ENCODE results near the gene RHOT2. TPM values are rescaled to one million over a fixed set of nuclear protein-coding genes. Genes with fewer than 3 reads are reported as not detected.

The RHOT2 gene
- total RNA-seq, 1 experiment from 2014 or later, result 42.7 TPM

DNA sequence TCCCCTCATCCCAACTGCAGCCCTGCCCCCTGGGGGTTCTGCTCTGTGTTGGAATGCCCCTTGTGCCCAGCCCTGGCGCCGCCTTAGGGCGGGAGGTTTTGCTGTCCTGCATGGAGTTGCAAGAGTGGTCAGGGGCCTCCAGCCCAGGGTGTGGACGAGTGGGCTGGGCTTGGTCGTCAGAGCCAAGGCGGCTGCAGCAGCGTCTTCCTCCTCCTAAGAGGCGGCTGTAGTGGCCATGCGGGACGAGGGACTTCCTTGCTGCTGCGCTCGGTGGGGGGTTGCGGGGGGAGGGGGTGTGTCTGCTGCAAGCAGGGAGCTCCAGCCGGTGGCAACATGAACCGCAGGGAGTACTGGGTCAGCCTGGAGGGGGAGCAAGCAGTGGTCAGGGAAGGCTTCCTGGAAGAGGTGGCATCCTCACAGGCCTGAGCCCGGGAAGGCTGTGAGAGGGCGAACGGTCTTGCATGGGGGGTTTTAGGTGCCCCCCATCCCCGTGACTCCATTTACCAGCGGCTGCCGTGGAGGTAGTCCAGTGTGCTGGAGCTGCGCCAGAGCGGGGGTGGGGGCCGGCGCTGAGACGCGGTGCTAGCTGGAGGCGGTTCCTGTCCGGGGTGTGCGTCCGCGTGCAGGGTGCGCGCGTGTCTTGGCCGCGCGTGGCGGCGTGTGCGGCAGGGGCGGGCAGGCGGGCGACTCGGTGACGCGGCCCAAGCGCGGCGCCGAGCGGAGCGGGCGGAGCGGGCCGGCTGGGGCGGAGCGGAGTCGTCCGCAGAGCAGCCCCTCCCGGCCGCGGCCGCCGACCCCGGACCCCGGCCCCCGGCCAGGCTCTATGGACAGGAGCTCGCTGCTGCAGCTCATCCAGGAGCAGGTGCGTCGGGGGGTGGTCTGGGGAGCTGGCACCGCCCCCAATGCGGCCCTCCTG lies 7.3 kb downstream of the RHOT2 start, which contains the start of gene RHBDL1:
RHBDL1 (plus strand) TSS at position 704 of the 916 bp plus-strand sequence; CDS start at position 824, 120 bp downstream.
- in situ Hi-C loops (cut with HindIII; ENCODE audit: low pct_unique_long_range_greater_than_20kb, low sequenced_read_pairs), result no loop called here
- DNase-seq (ENCODE audit: low read depth, low spot score), result no peak

DNA sequence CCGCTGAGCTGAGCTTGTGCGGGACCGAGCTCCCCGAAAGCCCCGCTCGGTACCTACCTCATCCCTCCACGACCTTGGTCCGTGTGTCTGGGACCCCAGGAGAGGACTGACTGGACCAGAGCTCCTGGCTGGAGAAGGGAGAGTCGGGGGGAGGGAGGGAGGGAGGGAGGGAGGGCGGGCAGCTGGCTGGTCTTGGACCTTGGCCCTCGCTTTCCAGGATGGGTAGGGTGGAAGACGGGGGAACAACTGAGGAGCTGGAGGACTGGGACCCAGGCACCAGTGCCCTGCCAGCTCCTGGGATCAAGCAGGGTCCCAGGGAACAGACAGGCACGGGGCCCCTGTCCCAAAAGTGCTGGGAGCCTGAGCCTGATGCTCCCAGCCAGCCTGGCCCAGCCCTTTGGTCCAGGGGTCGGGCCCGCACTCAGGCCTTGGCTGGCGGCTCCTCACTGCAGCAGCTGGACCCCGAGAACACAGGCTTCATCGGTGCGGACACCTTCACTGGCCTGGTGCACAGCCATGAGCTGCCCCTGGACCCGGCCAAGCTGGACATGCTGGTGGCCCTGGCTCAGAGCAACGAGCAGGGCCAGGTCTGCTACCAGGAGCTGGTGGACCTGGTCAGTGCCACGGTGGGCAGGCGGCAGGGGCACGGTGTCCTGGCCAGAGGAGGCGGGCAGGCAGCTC lies 8.1 kb downstream of the RHOT2 start:
- DNase-seq (ENCODE audit: low read depth, low spot score), result no peak
- in situ Hi-C loops (cut with HindIII; ENCODE audit: low pct_unique_long_range_greater_than_20kb, low sequenced_read_pairs), result no loop called here

DNA sequence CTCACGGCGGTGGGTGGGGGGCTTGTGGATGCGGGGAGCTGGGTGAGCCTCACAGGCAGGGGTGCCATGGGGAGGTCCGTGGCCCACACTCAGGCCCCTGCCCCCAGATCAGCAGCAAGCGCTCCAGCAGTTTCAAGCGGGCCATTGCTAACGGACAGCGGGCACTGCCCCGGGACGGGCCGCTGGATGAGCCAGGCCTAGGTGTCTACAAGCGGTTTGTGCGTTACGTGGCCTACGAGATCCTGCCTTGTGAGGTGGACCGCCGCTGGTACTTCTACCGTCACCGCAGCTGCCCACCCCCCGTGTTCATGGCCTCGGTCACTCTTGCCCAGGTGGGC lies 8.6 kb downstream of the RHOT2 start:
- in situ Hi-C loops (cut with HindIII; ENCODE audit: low pct_unique_long_range_greater_than_20kb, low sequenced_read_pairs), result no loop called here
- DNase-seq (ENCODE audit: low read depth, low spot score), result no peak

DNA sequence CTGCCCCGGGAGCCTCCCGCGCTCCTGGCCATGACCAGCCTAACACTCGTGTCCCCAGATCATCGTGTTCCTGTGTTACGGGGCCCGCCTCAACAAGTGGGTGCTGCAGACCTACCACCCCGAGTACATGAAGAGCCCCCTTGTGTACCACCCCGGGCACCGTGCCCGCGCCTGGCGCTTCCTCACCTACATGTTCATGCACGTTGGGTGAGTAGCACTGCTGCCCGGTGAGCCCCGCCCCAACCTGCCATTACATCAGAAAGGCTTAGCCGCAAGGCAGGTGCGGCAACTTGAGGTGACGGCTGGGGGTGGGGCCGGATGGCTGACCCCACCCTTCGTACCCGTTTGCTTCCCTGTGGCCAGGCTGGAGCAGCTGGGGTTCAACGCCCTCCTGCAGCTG lies 9.0 kb downstream of the RHOT2 start:
- no peak for DNase-seq (ENCODE audit: low read depth, low spot score)
- in situ Hi-C loops (cut with HindIII; ENCODE audit: low pct_unique_long_range_greater_than_20kb, low sequenced_read_pairs), result no loop called here

DNA sequence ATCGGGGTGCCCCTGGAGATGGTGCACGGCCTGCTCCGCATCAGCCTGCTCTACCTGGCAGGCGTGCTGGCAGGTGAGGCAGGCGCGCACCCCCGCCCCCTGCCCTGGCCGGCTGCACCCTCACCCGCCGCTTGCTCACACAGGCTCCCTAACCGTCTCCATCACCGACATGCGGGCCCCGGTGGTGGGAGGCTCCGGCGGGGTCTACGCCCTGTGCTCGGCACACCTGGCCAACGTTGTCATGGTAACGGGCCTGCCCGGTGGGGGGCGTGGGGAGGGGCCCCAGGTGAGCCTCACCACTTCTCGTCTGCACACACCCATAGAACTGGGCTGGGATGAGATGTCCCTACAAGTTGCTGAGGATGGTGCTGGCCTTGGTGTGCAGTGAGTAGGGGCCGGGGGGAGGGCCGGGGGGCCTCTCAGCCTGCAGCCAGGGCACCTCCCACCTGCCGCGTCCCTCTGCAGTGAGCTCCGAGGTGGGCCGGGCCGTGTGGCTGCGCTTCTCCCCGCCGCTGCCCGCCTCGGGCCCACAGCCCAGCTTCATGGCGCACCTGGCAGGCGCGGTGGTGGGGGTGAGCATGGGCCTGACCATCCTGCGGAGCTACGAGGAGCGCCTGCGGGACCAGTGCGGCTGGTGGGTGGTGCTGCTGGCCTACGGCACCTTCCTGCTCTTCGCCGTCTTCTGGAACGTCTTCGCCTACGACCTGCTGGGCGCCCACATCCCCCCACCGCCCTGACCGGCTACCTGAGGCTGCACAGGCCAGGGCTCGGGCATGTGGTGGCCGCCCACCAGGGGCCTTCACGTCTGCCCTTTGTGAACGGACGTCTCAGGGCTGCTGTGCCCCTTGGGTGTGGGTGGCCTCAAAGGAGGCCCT lies 9.6 kb downstream of the RHOT2 start:
- DNase-seq (ENCODE audit: low read depth, low spot score), result no peak
- in situ Hi-C loops (cut with HindIII; ENCODE audit: low pct_unique_long_range_greater_than_20kb, low sequenced_read_pairs), result no loop called here

DNA sequence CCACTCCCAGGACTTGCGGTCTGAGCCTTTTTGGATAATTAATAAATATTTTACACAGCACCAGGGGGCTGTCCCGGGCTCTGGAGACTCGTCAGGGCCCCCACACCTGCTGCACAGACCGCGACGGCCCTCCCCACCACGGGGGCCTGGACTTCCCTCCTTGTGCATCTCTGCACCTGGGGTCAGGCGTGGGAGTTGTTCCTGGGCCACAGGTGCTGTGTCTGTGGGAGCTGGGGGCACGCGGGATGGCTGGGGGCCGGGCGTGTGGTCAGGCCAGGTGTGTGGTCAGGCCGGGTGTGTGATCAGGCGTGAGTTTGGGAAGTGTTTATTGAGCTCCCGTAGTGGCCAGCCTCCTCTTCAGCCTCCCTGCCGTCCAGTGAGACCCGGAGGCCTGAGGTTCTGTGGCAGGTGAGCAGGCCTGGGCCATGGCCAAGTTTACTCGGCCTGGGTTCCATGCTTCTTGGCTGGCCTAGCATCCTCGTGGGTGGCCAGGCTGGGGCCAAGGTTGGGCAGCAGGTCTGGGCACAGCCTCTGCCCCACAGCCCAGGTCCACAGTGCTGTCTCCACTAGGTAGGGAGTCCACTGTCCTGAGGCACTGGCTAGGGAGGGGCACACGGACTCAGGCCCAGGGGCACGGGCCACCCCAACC lies 10.4 kb downstream of the RHOT2 start:
- in situ Hi-C loops (cut with HindIII; ENCODE audit: low pct_unique_long_range_greater_than_20kb, low sequenced_read_pairs), result no loop called here
- DNase-seq (ENCODE audit: low read depth, low spot score), result no peak

DNA sequence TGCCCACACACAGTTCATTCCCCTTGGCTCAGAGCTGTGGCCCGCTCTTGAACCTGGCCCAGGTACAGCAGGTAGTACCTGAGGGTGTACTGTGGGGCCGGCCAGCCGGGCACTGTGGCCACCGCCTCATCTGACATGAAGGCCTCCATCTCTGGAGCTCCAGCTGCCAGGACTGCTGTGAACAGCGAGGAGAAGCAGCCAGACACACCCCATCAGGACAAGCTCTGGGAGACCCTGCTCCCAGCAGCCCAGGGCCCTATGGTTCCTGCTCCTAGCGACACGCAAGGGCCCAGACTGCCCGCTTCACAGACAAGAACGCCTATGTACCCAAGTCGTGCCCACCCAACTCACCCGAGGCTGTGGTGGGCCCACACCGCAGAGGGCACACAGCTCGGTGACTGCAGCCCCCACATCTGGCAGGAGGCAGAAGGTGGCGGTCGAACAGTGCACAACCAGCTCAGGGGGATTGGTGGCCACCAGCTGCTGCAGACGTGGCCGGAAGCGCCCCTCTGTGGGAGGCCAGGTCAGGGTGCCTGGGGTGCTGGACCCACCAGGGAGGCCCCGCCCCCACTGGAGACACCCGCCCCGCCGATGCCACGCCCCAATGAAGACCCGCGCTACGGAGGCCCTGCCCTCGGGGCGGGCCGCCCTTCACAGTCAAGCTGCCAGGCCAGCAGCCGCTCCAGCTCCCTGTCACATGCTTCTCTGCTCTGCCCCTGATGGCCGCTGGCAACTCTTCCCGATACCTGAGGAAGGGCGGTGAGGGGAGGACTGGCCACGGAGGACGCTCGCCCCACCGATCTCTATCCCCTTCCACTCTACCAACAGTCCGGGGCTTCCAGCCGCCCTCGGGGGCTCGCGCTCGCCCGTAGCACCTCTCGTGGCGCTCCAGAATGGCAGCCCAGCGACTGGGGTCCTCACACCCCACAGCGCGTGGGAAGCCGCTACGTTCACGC lies 11.2 kb downstream of the RHOT2 start:
- in situ Hi-C loops (cut with HindIII; ENCODE audit: low pct_unique_long_range_greater_than_20kb, low sequenced_read_pairs), result no loop called here

DNA sequence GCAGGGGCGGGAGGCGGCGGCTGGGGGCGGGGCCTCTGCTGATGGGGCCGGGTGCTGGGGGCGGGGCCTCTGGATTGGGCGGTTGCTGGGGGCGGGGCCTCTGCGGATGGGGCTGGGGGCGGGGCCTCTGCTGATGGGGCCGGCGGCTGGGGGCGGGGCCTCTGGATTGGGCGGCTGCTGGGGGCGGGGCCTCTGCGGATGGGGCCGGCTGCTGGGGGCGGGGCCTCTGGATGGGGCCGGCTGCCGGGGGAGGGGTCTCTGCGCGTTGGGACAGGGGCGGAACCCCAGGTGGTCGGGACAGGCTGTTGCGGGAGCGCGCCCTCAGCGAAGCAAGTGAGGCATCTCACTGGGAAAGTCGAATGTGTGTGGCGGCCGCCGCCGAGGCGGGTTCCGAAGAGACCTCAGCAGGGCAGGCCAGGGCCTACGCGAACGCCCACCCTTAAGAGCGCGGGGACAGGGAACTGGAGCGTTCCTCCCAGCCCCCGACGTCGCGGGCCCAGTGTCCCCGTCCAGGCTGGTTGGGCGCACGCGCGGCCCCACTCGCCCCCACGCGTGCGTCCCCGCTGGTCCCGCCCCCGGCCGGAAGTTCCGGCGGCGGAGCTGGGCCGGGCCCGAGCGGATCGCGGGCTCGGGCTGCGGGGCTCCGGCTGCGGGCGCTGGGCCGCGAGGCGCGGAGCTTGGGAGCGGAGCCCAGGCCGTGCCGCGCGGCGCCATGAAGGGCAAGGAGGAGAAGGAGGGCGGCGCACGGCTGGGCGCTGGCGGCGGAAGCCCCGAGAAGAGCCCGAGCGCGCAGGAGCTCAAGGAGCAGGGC lies 12.1 kb downstream of the RHOT2 start, which contains the start of gene STUB1:
STUB1 (plus strand) TSS at position 597 of the 811 bp plus-strand sequence; CDS start at position 713, 116 bp downstream.
- in situ Hi-C loops (cut with HindIII; ENCODE audit: low pct_unique_long_range_greater_than_20kb, low sequenced_read_pairs), result no loop called here
- peak; percentile 80 for DNase-seq (ENCODE audit: low read depth, low spot score)

More for the DNA sequence above, 11.2 kb downstream of the RHOT2 start:
- peak; percentile 73 for DNase-seq (ENCODE audit: low read depth, low spot score)

DNA sequence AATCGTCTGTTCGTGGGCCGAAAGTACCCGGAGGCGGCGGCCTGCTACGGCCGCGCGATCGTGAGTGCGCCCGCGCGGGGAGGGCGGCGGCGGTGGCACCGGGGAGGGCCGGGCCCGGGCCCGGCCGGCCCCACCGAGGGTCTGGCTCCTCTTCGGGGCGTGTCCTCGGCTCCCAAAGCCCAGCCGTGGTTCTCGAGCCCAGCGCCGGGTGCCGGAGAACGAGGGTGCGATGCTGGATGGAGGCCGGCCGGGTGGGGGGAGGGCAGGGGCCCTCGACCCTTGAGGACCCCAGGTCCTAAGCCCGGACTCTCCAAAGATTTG lies 12.7 kb downstream of the RHOT2 start:
- in situ Hi-C loops (cut with HindIII; ENCODE audit: low pct_unique_long_range_greater_than_20kb, low sequenced_read_pairs), result no loop called here
- DNase-seq (ENCODE audit: low read depth, low spot score), result no peak

DNA sequence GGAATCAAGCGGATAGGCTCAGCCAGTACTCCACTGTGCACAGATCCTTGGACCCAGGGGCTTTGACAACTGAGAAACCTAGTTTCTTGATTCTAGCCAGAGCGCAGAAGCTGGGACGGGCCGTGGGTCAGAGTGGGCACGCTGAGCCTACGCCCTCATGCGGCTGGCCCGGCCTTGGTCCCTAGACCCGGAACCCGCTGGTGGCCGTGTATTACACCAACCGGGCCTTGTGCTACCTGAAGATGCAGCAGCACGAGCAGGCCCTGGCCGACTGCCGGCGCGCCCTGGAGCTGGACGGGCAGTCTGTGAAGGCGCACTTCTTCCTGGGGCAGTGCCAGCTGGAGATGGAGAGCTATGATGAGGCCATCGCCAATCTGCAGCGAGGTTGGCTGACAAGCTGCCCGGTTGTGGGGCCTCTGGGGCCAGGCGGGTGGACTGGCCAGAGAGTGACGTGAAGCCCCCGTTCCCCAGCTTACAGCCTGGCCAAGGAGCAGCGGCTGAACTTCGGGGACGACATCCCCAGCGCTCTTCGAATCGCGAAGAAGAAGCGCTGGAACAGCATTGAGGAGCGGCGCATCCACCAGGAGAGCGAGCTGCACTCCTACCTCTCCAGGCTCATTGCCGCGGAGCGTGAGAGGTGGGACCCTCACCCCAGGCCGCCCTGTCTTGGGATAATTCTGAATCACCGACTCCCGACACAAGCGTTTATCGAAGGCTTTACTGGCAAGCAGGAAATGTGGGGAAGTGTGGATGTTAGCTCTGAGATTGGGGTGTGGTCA lies 13.2 kb downstream of the RHOT2 start:
- no peak for DNase-seq (ENCODE audit: low read depth, low spot score)
- in situ Hi-C loops (cut with HindIII; ENCODE audit: low pct_unique_long_range_greater_than_20kb, low sequenced_read_pairs), result no loop called here

DNA sequence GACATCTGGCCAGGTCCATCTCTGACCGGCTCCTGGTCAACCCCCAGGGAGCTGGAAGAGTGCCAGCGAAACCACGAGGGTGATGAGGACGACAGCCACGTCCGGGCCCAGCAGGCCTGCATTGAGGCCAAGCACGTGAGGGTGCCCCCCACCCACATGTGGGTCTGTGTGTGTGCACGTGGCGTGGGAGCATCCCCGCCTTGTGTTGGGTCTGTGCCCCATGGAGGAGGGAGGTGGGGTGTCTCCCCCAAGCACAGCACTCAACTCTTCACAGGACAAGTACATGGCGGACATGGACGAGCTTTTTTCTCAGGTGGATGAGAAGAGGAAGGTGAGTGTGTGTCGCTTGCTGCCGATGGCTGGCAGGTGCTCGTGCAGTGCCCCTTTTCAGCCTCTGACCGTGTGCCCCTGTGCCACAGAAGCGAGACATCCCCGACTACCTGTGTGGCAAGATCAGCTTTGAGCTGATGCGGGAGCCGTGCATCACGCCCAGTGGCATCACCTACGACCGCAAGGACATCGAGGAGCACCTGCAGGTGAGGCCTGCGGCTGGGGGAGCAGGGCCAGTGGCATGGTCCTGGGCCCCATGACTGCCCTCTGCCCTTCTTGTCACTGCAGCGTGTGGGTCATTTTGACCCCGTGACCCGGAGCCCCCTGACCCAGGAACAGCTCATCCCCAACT lies 14.0 kb downstream of the RHOT2 start:
- no peak for DNase-seq (ENCODE audit: low read depth, low spot score)
- in situ Hi-C loops (cut with HindIII; ENCODE audit: low pct_unique_long_range_greater_than_20kb, low sequenced_read_pairs), result no loop called here

DNA sequence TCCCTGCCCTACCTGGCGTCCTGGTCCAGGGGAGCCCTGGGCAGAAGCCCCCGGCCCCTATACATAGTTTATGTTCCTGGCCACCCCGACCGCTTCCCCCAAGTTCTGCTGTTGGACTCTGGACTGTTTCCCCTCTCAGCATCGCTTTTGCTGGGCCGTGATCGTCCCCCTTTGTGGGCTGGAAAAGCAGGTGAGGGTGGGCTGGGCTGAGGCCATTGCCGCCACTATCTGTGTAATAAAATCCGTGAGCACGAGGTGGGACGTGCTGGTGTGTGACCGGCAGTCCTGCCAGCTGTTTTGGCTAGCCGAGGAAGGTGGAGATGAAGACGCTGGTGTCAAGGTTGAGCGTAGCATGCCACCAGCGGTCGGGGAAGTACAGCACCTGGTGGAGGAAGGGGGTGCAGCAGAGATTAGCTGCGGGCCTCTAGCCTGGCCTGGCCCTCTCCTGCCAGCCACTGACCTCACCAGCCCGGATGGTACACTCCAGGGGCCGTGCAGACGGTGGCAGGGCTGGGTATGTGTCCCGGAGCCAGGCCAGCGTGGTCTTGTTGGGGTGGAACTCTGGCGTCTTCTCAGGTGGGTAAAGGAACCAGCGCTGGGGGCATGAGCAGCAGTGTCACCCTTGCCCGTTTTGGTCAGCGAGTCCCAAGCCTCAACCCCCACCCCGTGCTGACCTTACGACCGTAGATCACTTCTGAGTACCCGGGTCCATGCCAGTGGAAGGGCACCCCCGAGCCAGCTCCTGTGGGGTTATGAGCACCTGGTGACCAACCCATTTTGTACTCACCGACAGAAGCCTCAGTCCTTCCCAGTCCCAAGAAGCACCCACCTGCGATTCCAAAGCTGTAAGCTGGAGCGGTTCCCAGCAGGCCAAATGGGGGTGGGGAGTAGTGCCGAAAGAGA lies 14.8 kb downstream of the RHOT2 start:
- in situ Hi-C loops (cut with HindIII; ENCODE audit: low pct_unique_long_range_greater_than_20kb, low sequenced_read_pairs), result no loop called here
- DNase-seq (ENCODE audit: low read depth, low spot score), result no peak

DNA sequence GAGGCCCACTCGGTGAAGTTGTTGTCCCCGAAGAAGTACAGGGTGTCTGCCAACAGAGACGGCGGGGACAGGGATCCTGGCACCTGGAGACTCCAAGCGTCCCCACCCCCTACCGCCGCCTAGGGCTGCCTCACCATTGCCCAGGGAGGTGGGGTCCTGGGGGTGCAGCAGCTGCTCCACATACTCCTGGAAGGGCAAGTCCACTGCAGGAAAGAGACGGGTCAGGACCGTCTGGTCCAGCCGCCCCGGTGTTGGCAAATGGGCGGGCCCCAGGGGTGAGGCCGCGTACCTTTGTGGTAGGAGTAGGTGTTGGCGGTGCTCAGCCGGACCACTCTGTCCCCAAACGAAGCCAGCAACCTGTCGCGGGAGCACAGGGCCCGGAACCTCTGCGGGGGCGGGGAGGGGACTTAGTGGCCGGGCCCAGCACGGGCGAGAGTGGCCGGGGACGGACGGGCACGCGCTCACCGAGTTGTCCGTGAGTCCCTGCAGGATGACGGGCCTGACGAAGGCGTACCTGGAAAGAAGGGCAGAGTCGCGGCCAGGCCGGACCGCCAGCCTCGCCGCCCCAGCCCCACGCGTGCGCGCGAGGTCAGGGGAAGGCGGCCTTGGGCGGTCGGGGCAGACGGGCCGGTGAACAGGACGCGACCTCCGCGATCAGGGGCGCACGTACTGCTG lies 15.6 kb downstream of the RHOT2 start:
- in situ Hi-C loops (cut with HindIII; ENCODE audit: low pct_unique_long_range_greater_than_20kb, low sequenced_read_pairs), result no loop called here
- no peak for DNase-seq (ENCODE audit: low read depth, low spot score)
